GF-D8 (cell line): Measurements from ENCODE around the gene RREB1.

Experiments used
- DNase-seq: peaks from one replicate; lab custom pipeline; 2025; lab: John Stamatoyannopoulos, UW

Gene RREB1

GRCh38 chr6:7245668-7246393 is 138.1 kb downstream of the RREB1 start:
- DNase-seq = no peak

GRCh38 chr6:7246401-7247178 is 138.8 kb downstream of the RREB1 start:
- no peak for DNase-seq

- DNase-seq = no peak
Observed at GRCh38 chr6:7247179-7247456, 139.4 kb downstream of the RREB1 start.

GRCh38 chr6:7247828-7248227 is 140.1 kb downstream of the RREB1 start:
- no peak for DNase-seq

- DNase-seq = no peak
Observed at GRCh38 chr6:7249391-7249790, 141.6 kb downstream of the RREB1 start.

- DNase-seq = no peak
Observed at GRCh38 chr6:7249946-7250643, 142.3 kb downstream of the RREB1 start.

GRCh38 chr6:7250812-7251211 is 143.1 kb downstream of the RREB1 start:
- no peak for DNase-seq

GRCh38 chr6:7251646-7252260 is 144.0 kb downstream of the RREB1 start:
- DNase-seq = no peak

- DNase-seq = no peak
Observed at GRCh38 chr6:7252390-7252789, 144.6 kb downstream of the RREB1 start.

- peak; percentile 69 for DNase-seq
Observed at GRCh38 chr6:7254980-7255835, 147.4 kb downstream of the RREB1 start.

- DNase-seq = no peak
Observed at GRCh38 chr6:7255918-7256317, 148.2 kb downstream of the RREB1 start.

- DNase-seq = no peak
Observed at GRCh38 chr6:7256785-7257184, 149.0 kb downstream of the RREB1 start.

- DNase-seq = no peak
Observed at GRCh38 chr6:7257521-7258230, 149.9 kb downstream of the RREB1 start.

- DNase-seq = no peak
Observed at GRCh38 chr6:7258231-7258763, 150.5 kb downstream of the RREB1 start.

GRCh38 chr6:7260291-7261031 is 152.7 kb downstream of the RREB1 start:
- no peak for DNase-seq

GRCh38 chr6:7261032-7261841 is 153.5 kb downstream of the RREB1 start:
- peak; percentile 32 for DNase-seq

- DNase-seq = no peak
Observed at GRCh38 chr6:7261852-7262461, 154.2 kb downstream of the RREB1 start.

GRCh38 chr6:7262746-7263518 is 155.2 kb downstream of the RREB1 start:
- DNase-seq = no peak
